Panc1 (cell line): Measurements from ENCODE around the gene KCNH5. TPM values are rescaled to one million over a fixed set of nuclear protein-coding genes. Genes with fewer than 3 reads are reported as not detected.

Source experiments
- ATAC-seq: fragments of 200-7000 bp; cut with Tn5 transposase; 2 replicates; pipeline ENCODE4 v1.9.1; 2020; ENCODE audit warnings: mild to moderate bottlenecking, moderate library complexity
- BruUV-seq: library from RNA; stranded (reverse); fragments of 400-500 nt; replicated peaks from 2 replicates; lab custom pipeline; 2021; lab: Mats Ljungman, UMichigan
- CTCF ChIA-PET: fragments of 300-600 bp; sonication (Branson Sonifier 250); formaldehyde crosslinking; loops from one replicate; lab custom pipeline; 2022; ENCODE audit warnings: antibody characterized with exemption; lab: Charles Lee
- POLR2A ChIA-PET: fragments of 300-600 bp; sonication (Branson Sonifier 250); formaldehyde crosslinking; loops from one replicate; lab custom pipeline; 2022; ENCODE audit warnings: antibody characterized with exemption; lab: Charles Lee
- DNase-seq: peaks from one replicate; pipeline ENCODE4 v3.0.0-alpha.2; 2010; ENCODE audit warnings: low read depth, low spot score
- H3K27ac ChIP-seq: 2 replicates; pipeline ENCODE4 v1.5.1; 2011; ENCODE audit warnings: mild to moderate bottlenecking, low read length, inconsistent platforms
- H3K27me3 ChIP-seq: fragments of 200-500 bp; sonication (Bioruptor generic); 2 replicates; pipeline ENCODE4 v1.6.0; 2014; ENCODE audit warnings: low read length, inconsistent platforms; ENCODE audit not compliant: control insufficient read depth, insufficient read depth
- H3K36me3 ChIP-seq: fragments of 200-500 bp; sonication (Bioruptor generic); 2 replicates; pipeline ENCODE4 v1.5.1; 2014; ENCODE audit warnings: inconsistent platforms, mild to moderate bottlenecking, low read length, moderate library complexity; ENCODE audit not compliant: control insufficient read depth, insufficient read depth
- H3K4me1 ChIP-seq: 2 replicates; pipeline ENCODE4 v1.5.1; 2011; ENCODE audit warnings: inconsistent platforms, mild to moderate bottlenecking, low read length, moderate library complexity; ENCODE audit not compliant: control insufficient read depth, insufficient read depth
- H3K4me3 ChIP-seq, 2 experiments: 2 replicates each; pipeline ENCODE4 v1.5.1; 2011 to 2012; ENCODE audit warnings: low read depth in 2 of 2, low read length in 2 of 2, mild to moderate bottlenecking in 2 of 2, inconsistent platforms in 1 of 2, moderate library complexity in 1 of 2
- H3K9me3 ChIP-seq: fragments of 200-500 bp; sonication (Bioruptor generic); 2 replicates; pipeline ENCODE4 v1.5.1; 2014; ENCODE audit warnings: low read depth, mild to moderate bottlenecking, inconsistent platforms, low read length, moderate library complexity; ENCODE audit not compliant: control insufficient read depth, insufficient read depth
- CTCF ChIP-seq: fragments of 450-650 bp; IDR thresholded peaks from 2 replicates; pipeline ENCODE4 v1.5.1; 2017; ENCODE audit warnings: mild to moderate bottlenecking
- POLR2AphosphoS5 ChIP-seq: IDR thresholded peaks from 2 replicates; pipeline ENCODE4 v1.6.1; 2012; ENCODE audit warnings: mild to moderate bottlenecking, low read depth, low read length, moderate library complexity
- REST ChIP-seq, 2 experiments: IDR thresholded peaks; 2 replicates each; pipeline ENCODE4 v1.6.1; 2011 to 2012; ENCODE audit warnings: low read depth in 2 of 2, control low read depth in 1 of 2, low read length in 1 of 2, mild to moderate bottlenecking in 1 of 2, moderate library complexity in 1 of 2; ENCODE audit not compliant: insufficient read depth in 1 of 2
- SIN3A ChIP-seq: IDR thresholded peaks from 2 replicates; pipeline ENCODE4 v1.6.1; 2012; ENCODE audit warnings: low read depth, mild to moderate bottlenecking, low read length, moderate library complexity, borderline replicate concordance; ENCODE audit not compliant: insufficient read depth
- TCF7L2 ChIP-seq: IDR thresholded peaks from 2 replicates; pipeline ENCODE4 v1.6.1; 2011; ENCODE audit warnings: mild to moderate bottlenecking, low read depth, low read length, inconsistent platforms
- in situ Hi-C: cut with HindIII; loops from 2 replicates; pipeline ENCODE4 v1.10.0; 2016; ENCODE audit warnings: low sequenced_read_pairs, low pct_unique_long_range_greater_than_20kb
- intact Hi-C: fragments of 100-400 bp; cut with micrococcal nuclease; formaldehyde crosslinking; loops from one replicate; pipeline ENCODE4 v1.10.0; 2022; ENCODE audit not compliant: unreplicated experiment
- total RNA-seq: library from RNA; stranded (reverse); gene quantifications from one replicate; pipeline ENCODE4 v1.2.1, GENCODE V29; 2021; ENCODE audit not compliant: unreplicated experiment

Gene KCNH5
- total RNA-seq, 1 experiment from 2014 or later, result not detected

- no peak for ATAC-seq
- no peak for DNase-seq
- H3K9me3 ChIP-seq, result no peaks in the 10 kb centered on the region
- POLR2A ChIA-PET, result no interaction called here
- no peak overlapping the region for H3K27ac ChIP-seq
- intact Hi-C loops, result no loop called here
- H3K36me3 ChIP-seq, result no peaks in the 10 kb centered on the region
- no peaks in the 10 kb centered on the region for H3K4me1 ChIP-seq
- in situ Hi-C loops, result no loop called here
- no peak overlapping the region for H3K4me3 ChIP-seq
- H3K27me3 ChIP-seq, result no peaks in the 10 kb centered on the region
- BruUV-seq, result no TSS peak
- CTCF ChIA-PET, result no interaction called here
- TF ChIP-seq TCF7L2 (no peak), CTCF (no peak), POLR2AphosphoS5 (no peak), REST (IDR thresholded peaks at IDR 0.05; ENCODE audit: insufficient read depth in 1 of 2, low read depth in 2 of 2, low read length in 1 of 2) (no peak), SIN3A (no peak)
Observed at GRCh38 chr14:63027719-63028118, 17.5 kb downstream of the KCNH5 start.

GRCh38 chr14:63026491-63026890 is 18.8 kb downstream of the KCNH5 start:
- DNase-seq (no peak), ATAC-seq (no peak)
- intact Hi-C loops, result no loop called here
- no peaks in the 10 kb centered on the region for H3K36me3 ChIP-seq
- ChIA-PET CTCF (no interaction called here), POLR2A (no interaction called here)
- no peaks in the 10 kb centered on the region for H3K4me1 ChIP-seq
- BruUV-seq, result no TSS peak
- no peak overlapping the region for H3K27ac ChIP-seq
- TF ChIP-seq CTCF, result no peak
- TF ChIP-seq TCF7L2, result no peak
- TF ChIP-seq POLR2AphosphoS5, result no peak
- no peak for TF ChIP-seq SIN3A
- no peak for TF ChIP-seq REST (IDR thresholded peaks at IDR 0.05; ENCODE audit: insufficient read depth in 1 of 2, low read depth in 2 of 2, low read length in 1 of 2)
- in situ Hi-C loops, result no loop called here
- no peak overlapping the region for H3K4me3 ChIP-seq
- H3K27me3 ChIP-seq, result no peaks in the 10 kb centered on the region
- no peaks in the 10 kb centered on the region for H3K9me3 ChIP-seq
